ENCODE measurements around the gene C2orf76. TPM values are rescaled to one million over a fixed set of nuclear protein-coding genes. Genes with fewer than 3 reads are reported as not detected.

C2orf76 gene
- polyA plus RNA-seq, 1 of the 3 experiments (the other 2 are of a cell fraction), result 6.0 TPM

GRCh38 chr2:119366649-119367471, at the start of gene C2orf76, which contains the start of gene DBI (continued):
- TF ChIP-seq USF2 (IDR thresholded peaks at IDR 0.05; ENCODE audit: borderline replicate concordance, low read depth, low read length) (peak; percentile 58; the same call in 1 of the 2 replicates), RCOR1 (IDR thresholded peaks at IDR 0.05; ENCODE audit: low read length) (peak; percentile 53; the same call in 1 of the 2 replicates), TAF1 (IDR thresholded peaks at IDR 0.05; ENCODE audit: borderline replicate concordance, low read depth, low read length) (peak; percentile 83), NFIC (IDR thresholded peaks at IDR 0.05; ENCODE audit: borderline replicate concordance) (no peak), TEAD4 (IDR thresholded peaks at IDR 0.05; ENCODE audit: borderline replicate concordance, insufficient read depth) (0 out of 2 replicates have a peak, but pooled peaks have one; percentile 14), RFX5 (IDR thresholded peaks at IDR 0.05; ENCODE audit: low read length) (no peak), RAD21 (IDR thresholded peaks at IDR 0.05; ENCODE audit: low read length) (no peak), REST (IDR thresholded peaks at IDR 0.05; ENCODE audit: low read depth, low read length) (0 out of 2 replicates have a peak, but pooled peaks have one; percentile 29)

GRCh38 chr2:119415630-119416029, 49.0 kb upstream of the C2orf76 start:
- Histone ChIP-seq H3K27ac (ENCODE audit: low read depth in 2 of 2, low read length in 1 of 2) (no peak overlapping the region), H4K20me1 (ENCODE audit: insufficient read depth) (no peaks in the 10 kb centered on the region), H2AFZ (ENCODE audit: low read depth) (no peak overlapping the region), H3K4me2 (no peak overlapping the region), H3K4me3 (ENCODE audit: low read depth in 2 of 2, low read length in 1 of 2) (no peak overlapping the region), H3K4me1 (ENCODE audit: control insufficient read depth in 1 of 2, insufficient read depth in 2 of 2, low read depth in 1 of 2, low read length in 1 of 2) (no peaks in the 10 kb centered on the region), H3K36me3 (replicated peaks in 1 of 2; ENCODE audit: control insufficient read depth in 1 of 2, insufficient read depth in 2 of 2, low read length in 1 of 2) (no peaks in the 10 kb centered on the region), H3K9ac (no peak overlapping the region), H3F3A (replicated peaks; ENCODE audit: insufficient read depth) (no peaks in the 10 kb centered on the region), H3K27me3 (ENCODE audit: insufficient read depth) (no peaks in the 10 kb centered on the region; the same call in 1 of the 2 replicates), H3K9me3 (no peaks in the 10 kb centered on the region), H3K79me2 (ENCODE audit: insufficient read depth) (no peaks in the 10 kb centered on the region), H3K9me2 (no peaks in the 10 kb centered on the region)
- ChIA-PET CTCF (interaction anchor here (0.9 to 3.9 kb wide), 3 partner anchors 28 to 132 kb away, joined by 3 to 16 read pairs (median 3); no protein-coding TSS in a partner anchor), POLR2A (no interaction called here)
- 6% methylated on average over 1 of the region's 1 CpG for WGBS (ENCODE audit: low lambda C conversion rate)
- no peak for DNase-seq
- TF ChIP-seq REST (IDR thresholded peaks at IDR 0.05; ENCODE audit: low read depth, low read length) (no peak), CTCF (IDR thresholded peaks at IDR 0.05) (no peak), ZBTB33 (IDR thresholded peaks at IDR 0.05; ENCODE audit: borderline replicate concordance, low read depth) (no peak), EZH2phosphoT487 (IDR thresholded peaks at IDR 0.05; ENCODE audit: borderline replicate concordance, low read depth) (no peak), SIN3A (IDR thresholded peaks at IDR 0.05; ENCODE audit: borderline replicate concordance, low read depth, low read length) (no peak), TEAD4 (IDR thresholded peaks at IDR 0.05; ENCODE audit: borderline replicate concordance, insufficient read depth) (no peak), RCOR1 (IDR thresholded peaks at IDR 0.05; ENCODE audit: low read length) (no peak), CHD2 (IDR thresholded peaks at IDR 0.05; ENCODE audit: low read length, partially characterized antibody) (no peak), ELF1 (IDR thresholded peaks at IDR 0.05) (no peak), POLR2AphosphoS5 (IDR thresholded peaks at IDR 0.05; ENCODE audit: low read depth, low read length) (no peak), TCF12 (IDR thresholded peaks at IDR 0.05) (no peak)
